A673 (cell line): ENCODE measurements around the gene TRPT1. TPM values are rescaled to one million over a fixed set of nuclear protein-coding genes. Genes with fewer than 3 reads are reported as not detected.

Source experiments
- BruUV-seq: library from RNA; stranded (reverse); fragments of 400-500 nt; replicated peaks from 2 replicates; lab custom pipeline; 2021; lab: Mats Ljungman, UMichigan
- CTCF ChIA-PET: fragments of 300-600 bp; sonication (Branson Sonifier 250); formaldehyde crosslinking; loops from one replicate; lab custom pipeline; 2022; ENCODE audit warnings: antibody characterized with exemption; lab: Charles Lee
- POLR2A ChIA-PET: fragments of 300-600 bp; sonication (Branson Sonifier 250); formaldehyde crosslinking; loops from one replicate; lab custom pipeline; 2022; ENCODE audit warnings: antibody characterized with exemption; ENCODE audit not compliant: low non-redundant PET; lab: Charles Lee
- DNase-seq: peaks from one replicate; pipeline ENCODE4 v3.0.0-alpha.2; 2015; ENCODE audit warnings: low spot score
- H3K27ac ChIP-seq: fragments of 200-600 bp; sonication (generic); 2 replicates; pipeline ENCODE4 v1.5.1; 2016; ENCODE audit warnings: mixed run types, low read depth, mild to moderate bottlenecking, mixed read lengths, antibody characterized with exemption, low read length; ENCODE audit not compliant: poor library complexity, severe bottlenecking
- H3K27me3 ChIP-seq: fragments of 200-600 bp; sonication (generic); replicated peaks from 2 replicates; pipeline ENCODE4 v1.6.1; 2017; ENCODE audit warnings: mixed run types, low read depth, mild to moderate bottlenecking, mixed read lengths, antibody characterized with exemption, low read length; ENCODE audit not compliant: insufficient read depth, poor library complexity
- H3K36me3 ChIP-seq: fragments of 200-600 bp; sonication (generic); 2 replicates; pipeline ENCODE4 v1.6.1; 2016; ENCODE audit warnings: mixed run types, mild to moderate bottlenecking, mixed read lengths, antibody characterized with exemption, low read length; ENCODE audit not compliant: insufficient read depth, poor library complexity, severe bottlenecking
- H3K4me1 ChIP-seq: fragments of 200-600 bp; sonication (generic); 2 replicates; pipeline ENCODE4 v1.6.1; 2017; ENCODE audit warnings: mixed run types, mild to moderate bottlenecking, mixed read lengths, antibody characterized with exemption, low read length; ENCODE audit not compliant: insufficient read depth, poor library complexity, severe bottlenecking
- H3K4me3 ChIP-seq: fragments of 200-600 bp; sonication (generic); 2 replicates; pipeline ENCODE4 v1.5.1; 2016; ENCODE audit warnings: low read depth, mixed run types, mild to moderate bottlenecking, mixed read lengths, low read length; ENCODE audit not compliant: poor library complexity, severe bottlenecking
- H3K9me3 ChIP-seq: fragments of 200-600 bp; sonication (generic); 2 replicates; pipeline ENCODE4 v1.6.1; 2016; ENCODE audit warnings: mixed run types, low read depth, mild to moderate bottlenecking, mixed read lengths, antibody characterized with exemption, low read length; ENCODE audit not compliant: poor library complexity, severe bottlenecking
- EZH2 ChIP-seq: fragments of 200-600 bp; sonication (generic); IDR thresholded peaks from 2 replicates; pipeline ENCODE4 v1.6.1; 2017; ENCODE audit warnings: borderline replicate concordance, low read depth, mild to moderate bottlenecking, mixed read lengths, antibody characterized with exemption, low read length; ENCODE audit not compliant: poor library complexity, severe bottlenecking
- intact Hi-C: fragments of 100-400 bp; cut with micrococcal nuclease; formaldehyde crosslinking; loops from one replicate; pipeline ENCODE4 v1.10.0; 2022; ENCODE audit not compliant: unreplicated experiment
- total RNA-seq: library from RNA; stranded (reverse); gene quantifications from 2 replicates; pipeline ENCODE4 v1.2.3, GENCODE V29; 2021
- TF ChIP-seq, protein P1 (sequence below): fragments of 300-800, 200-600 bp; sonication (generic); conservative IDR thresholded peaks from 2 replicates; pipeline ENCODE4 v1.5.1; 2017; ENCODE audit warnings: low read depth, mild to moderate bottlenecking, antibody characterized with exemption, low read length, moderate library complexity, mixed read lengths

TRPT1 gene
- total RNA-seq, 1 experiment from 2014 or later: 43.6 TPM

DNA sequence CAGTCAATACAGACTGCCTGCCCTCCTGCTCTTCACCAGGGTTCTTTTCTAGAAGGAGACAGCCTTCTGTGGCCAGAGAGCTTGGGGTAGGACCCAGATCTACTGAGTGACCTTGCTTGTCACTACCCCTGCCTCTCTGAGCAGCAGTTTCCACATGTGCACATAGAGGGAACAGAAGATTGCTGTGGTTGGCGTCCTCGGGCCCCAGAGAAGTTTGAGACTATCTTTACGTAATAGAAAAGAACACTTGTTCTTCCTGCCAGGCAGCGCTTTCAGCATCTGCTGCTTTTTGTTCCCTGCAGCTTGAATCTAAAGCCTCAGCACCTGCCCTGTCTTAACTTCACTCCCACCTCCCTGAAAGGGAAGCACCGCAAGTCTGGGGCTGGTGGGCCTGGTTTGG, 13.0 kb upstream of the TRPT1 start:
- POLR2A ChIA-PET: no interaction called here
- H3K4me1 ChIP-seq: peaks cover 10% of the 10 kb centered on the region
- H3K27ac ChIP-seq: peak overlapping the region; percentile 13
- BruUV-seq: no TSS peak
- intact Hi-C loops: no loop called here
- DNase-seq: no peak
- H3K9me3 ChIP-seq: no peaks in the 10 kb centered on the region
- H3K36me3 ChIP-seq: peaks cover 24% of the 10 kb centered on the region
- no peak overlapping the region for H3K4me3 ChIP-seq
- CTCF ChIA-PET: no interaction called here
- no peak for TF ChIP-seq EZH2
- TF ChIP-seq, protein P1, sequence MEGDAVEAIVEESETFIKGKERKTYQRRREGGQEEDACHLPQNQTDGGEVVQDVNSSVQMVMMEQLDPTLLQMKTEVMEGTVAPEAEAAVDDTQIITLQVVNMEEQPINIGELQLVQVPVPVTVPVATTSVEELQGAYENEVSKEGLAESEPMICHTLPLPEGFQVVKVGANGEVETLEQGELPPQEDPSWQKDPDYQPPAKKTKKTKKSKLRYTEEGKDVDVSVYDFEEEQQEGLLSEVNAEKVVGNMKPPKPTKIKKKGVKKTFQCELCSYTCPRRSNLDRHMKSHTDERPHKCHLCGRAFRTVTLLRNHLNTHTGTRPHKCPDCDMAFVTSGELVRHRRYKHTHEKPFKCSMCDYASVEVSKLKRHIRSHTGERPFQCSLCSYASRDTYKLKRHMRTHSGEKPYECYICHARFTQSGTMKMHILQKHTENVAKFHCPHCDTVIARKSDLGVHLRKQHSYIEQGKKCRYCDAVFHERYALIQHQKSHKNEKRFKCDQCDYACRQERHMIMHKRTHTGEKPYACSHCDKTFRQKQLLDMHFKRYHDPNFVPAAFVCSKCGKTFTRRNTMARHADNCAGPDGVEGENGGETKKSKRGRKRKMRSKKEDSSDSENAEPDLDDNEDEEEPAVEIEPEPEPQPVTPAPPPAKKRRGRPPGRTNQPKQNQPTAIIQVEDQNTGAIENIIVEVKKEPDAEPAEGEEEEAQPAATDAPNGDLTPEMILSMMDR: no peak
- H3K27me3 ChIP-seq: no peaks in the 10 kb centered on the region

- Histone ChIP-seq H3K36me3 (peaks cover 16% of the 10 kb centered on the region), H3K27ac (no peak overlapping the region), H3K4me3 (no peak overlapping the region), H3K4me1 (peaks cover 11% of the 10 kb centered on the region), H3K9me3 (no peaks in the 10 kb centered on the region), H3K27me3 (no peaks in the 10 kb centered on the region)
- intact Hi-C loops: no loop called here
- TF ChIP-seq, protein P1: no peak
- no peak for TF ChIP-seq EZH2
- no TSS peak for BruUV-seq
- ChIA-PET CTCF (interaction anchor here (1.7 kb wide), 1 partner anchor 34 kb away, joined by 5 read pairs; no protein-coding TSS in a partner anchor), POLR2A (no interaction called here)
- DNase-seq: no peak
Observed at GRCh38 chr11:64238076-64238475, 12.1 kb upstream of the TRPT1 start.

- no peaks in the 10 kb centered on the region for H3K27me3 ChIP-seq
- no peak for DNase-seq
- H3K9me3 ChIP-seq: no peaks in the 10 kb centered on the region
- intact Hi-C loops: no loop called here
- peaks cover 11% of the 10 kb centered on the region for H3K4me1 ChIP-seq
- ChIA-PET CTCF (interaction anchor here (1.7 kb wide), 1 partner anchor 33 kb away, joined by 5 read pairs; no protein-coding TSS in a partner anchor), POLR2A (interaction anchor here (0.5 to 0.6 kb wide), 2 partner anchors 260 to 394 kb away, joined by 3 to 4 read pairs; no protein-coding TSS in a partner anchor)
- TF ChIP-seq, protein P1: no peak
- no peak for TF ChIP-seq EZH2
- no TSS peak for BruUV-seq
- H3K4me3 ChIP-seq: no peak overlapping the region
- H3K27ac ChIP-seq: no peak overlapping the region
- peaks cover 16% of the 10 kb centered on the region for H3K36me3 ChIP-seq
Observed at GRCh38 chr11:64237484-64237951, 11.5 kb upstream of the TRPT1 start.
